HG02973 (cell line): ENCODE data around the gene NLRX1.
"Not testable (repeated sequence)": the region's sequence is repeated elsewhere in the genome, so short reads cannot be mapped to it uniquely, and the experiment has no call there.

ENCODE experiments used
- ATAC-seq: cut with Tn5 transposase; IDR thresholded peaks from one replicate; pipeline ENCODE4 v1.9.1; 2021; ENCODE audit warnings: moderate library complexity; ENCODE audit not compliant: unreplicated experiment

Gene NLRX1

GRCh38 chr11:119152604-119153003 is 15.9 kb upstream of the NLRX1 start:
- ATAC-seq = no peak

GRCh38 chr11:119153049-119153818 is 15.3 kb upstream of the NLRX1 start:
- no peak for ATAC-seq

GRCh38 chr11:119154178-119154577 is 14.3 kb upstream of the NLRX1 start:
- ATAC-seq = no peak

- ATAC-seq = no peak
Observed at GRCh38 chr11:119155733-119156492, 12.6 kb upstream of the NLRX1 start.

- ATAC-seq = no peak
Observed at GRCh38 chr11:119156496-119156895, 12.0 kb upstream of the NLRX1 start.

- ATAC-seq = no peak
Observed at GRCh38 chr11:119157063-119157462, 11.5 kb upstream of the NLRX1 start.

GRCh38 chr11:119158467-119158866 is 10.1 kb upstream of the NLRX1 start:
- no peak for ATAC-seq

- ATAC-seq = no peak
Observed at GRCh38 chr11:119160151-119160550, 8.4 kb upstream of the NLRX1 start.

GRCh38 chr11:119161871-119162270 is 6.7 kb upstream of the NLRX1 start:
- no peak for ATAC-seq

GRCh38 chr11:119166368-119167076 is 2.0 kb upstream of the NLRX1 start:
- ATAC-seq = no peak

- ATAC-seq = not testable (repeated sequence)
Observed at GRCh38 chr11:119167077-119167458, 1.5 kb upstream of the NLRX1 start.

GRCh38 chr11:119167933-119168332 is 592 bp upstream of the NLRX1 start:
- no peak for ATAC-seq

- ATAC-seq = no peak
Observed at GRCh38 chr11:119169282-119169719, 776 bp downstream of the NLRX1 start.

- no peak for ATAC-seq
Observed at GRCh38 chr11:119172513-119172912, 4.0 kb downstream of the NLRX1 start.

GRCh38 chr11:119173453-119173852 is 4.9 kb downstream of the NLRX1 start:
- no peak for ATAC-seq

GRCh38 chr11:119175493-119176077 is 7.1 kb downstream of the NLRX1 start:
- no peak for ATAC-seq

- no peak for ATAC-seq
Observed at GRCh38 chr11:119178166-119178680, 9.7 kb downstream of the NLRX1 start.

- ATAC-seq = no peak
Observed at GRCh38 chr11:119179342-119179741, 10.8 kb downstream of the NLRX1 start.

- no peak for ATAC-seq
Observed at GRCh38 chr11:119179983-119180382, 11.5 kb downstream of the NLRX1 start.

- ATAC-seq = no peak
Observed at GRCh38 chr11:119180729-119181676, 12.5 kb downstream of the NLRX1 start.
